HG02642 (cell line): ENCODE measurements around the gene STK33.
A peak's percentile ranks its signal among the peaks of the same experiment; 100 is the strongest.

Experiments used
- ATAC-seq: cut with Tn5 transposase; IDR thresholded peaks from one replicate; pipeline ENCODE4 v1.9.1; 2021; ENCODE audit warnings: mild to moderate bottlenecking; ENCODE audit not compliant: unreplicated experiment, poor library complexity

The STK33 gene

GRCh38 chr11:8593935-8594909 is at the start of gene STK33:
STK33 (minus strand) TSS chr11:8594228; CDS start chr11:8474905, 119,323 bp downstream.
- ATAC-seq: peak; percentile 96

DNA sequence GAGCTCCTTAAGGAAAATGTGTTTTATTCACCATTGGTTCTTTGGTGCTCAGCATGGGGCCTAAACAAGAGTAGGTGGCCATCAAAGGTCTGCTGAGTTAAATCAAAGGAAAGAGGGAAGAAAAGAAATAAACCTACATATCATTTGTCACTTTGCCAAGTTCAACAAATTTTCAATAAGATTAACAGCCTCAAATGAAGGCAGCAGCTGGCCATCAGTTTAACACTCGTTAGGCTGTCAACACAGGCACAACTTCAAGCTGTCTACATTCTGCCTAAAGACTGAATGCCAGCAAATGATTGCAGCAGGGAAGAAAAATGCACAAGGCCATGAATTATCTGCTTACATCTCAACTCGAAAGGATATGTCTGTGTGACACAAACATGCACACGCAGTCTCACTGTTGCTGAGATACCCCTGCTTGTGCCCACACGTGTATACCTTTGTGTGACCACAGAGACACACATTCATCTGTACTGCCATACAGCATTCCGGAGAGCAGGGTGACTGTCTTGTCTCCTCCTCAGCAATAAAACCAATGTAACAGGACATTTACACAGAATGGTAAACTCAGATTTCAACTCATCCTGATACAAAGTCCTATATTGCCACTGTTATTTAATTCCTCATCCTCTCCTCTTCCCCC is 48.3 kb upstream of the STK33 start:
- no peak for ATAC-seq

DNA sequence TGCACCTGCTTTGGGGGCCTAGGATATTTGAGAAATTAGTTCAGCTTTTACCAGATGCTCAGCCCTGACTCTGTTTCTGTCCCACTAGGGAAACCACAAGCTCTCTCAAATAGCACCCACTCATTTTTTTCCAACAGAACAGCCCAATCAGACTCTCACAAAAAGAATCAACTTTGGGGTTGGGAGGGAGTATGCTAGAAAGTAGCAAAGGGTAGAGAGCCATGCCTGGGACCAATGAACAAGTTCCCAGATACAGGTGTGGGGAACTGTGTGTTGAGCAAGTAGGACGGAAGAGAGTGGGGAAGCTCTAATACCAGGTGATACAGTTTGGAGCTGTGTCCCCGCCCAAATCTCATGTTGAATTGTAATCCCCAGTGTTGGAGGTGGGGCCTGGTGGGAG is 47.3 kb upstream of the STK33 start:
- ATAC-seq: no peak

DNA sequence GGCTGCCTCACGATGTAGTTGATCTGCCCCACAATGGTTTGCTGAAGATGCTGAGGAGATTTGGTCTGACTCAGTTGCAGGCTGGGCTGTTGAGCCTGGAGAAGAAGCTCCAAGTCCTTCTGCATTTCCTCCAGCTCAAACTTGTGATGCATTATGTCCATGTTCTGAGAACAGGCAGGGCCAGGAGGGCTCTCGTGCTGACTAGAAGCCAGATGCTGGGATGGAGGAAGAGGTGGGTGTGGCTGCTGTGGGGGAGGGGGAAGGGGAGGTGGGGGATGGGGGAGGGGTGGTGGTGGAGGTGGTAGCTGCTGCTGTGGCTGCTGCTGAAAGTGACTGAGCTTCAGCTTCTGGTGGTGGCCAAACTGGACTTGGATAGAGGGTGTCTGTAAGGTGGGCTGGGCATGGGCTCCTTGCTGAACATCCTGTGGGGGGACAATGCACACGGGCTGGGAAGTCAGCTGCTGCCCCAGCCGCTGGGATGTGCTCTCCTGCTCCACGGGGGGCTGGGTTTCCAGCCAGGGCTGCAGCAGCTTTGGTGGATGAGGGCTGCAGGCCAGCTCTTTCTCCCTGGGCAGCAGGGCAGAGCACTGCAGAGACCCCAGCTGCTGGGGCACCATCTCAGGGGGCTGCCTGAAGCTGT is 46.4 kb upstream of the STK33 start:
- no peak for ATAC-seq

DNA sequence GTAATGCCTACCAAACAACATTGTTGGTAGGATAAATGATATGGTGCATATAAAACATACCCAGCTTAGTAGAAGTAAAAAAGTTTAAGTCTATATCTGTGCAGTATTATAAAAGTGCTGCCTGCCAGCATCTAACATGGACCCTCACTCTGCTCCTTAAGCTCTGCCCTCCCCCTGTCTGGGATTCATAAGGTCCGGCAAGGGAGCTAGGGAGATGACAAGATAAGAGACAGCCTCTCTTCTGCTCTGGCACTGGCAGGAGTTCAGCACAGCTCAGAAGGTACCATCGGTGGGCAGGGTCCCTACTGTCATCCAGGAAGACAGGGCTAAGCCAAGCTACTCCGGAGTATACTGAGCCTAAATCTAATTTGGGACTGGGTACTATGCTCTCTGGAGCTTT is 45.6 kb upstream of the STK33 start:
- ATAC-seq: no peak

DNA sequence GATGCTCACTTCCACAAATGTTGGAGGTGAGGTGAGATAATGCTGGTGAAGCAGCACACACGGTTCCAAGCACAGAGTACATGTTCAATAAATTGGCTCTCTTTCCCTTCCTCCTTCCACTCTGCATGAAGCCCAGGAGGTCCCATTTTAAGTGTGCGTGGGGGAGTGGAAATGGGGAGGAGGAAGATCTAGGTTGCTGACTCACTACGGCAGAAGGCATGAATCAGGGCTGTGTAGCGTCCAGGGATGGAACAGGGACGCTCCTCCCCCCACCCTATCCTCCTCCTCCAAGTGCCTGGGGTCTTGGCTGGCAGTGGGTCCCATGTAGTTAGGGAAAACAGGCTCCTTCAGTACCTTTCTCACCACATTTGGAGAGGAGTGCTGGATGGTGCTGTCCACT is 44.3 kb upstream of the STK33 start:
- no peak for ATAC-seq

GRCh38 chr11:8636127-8636526 is 42.1 kb upstream of the STK33 start:
- no peak for ATAC-seq

DNA sequence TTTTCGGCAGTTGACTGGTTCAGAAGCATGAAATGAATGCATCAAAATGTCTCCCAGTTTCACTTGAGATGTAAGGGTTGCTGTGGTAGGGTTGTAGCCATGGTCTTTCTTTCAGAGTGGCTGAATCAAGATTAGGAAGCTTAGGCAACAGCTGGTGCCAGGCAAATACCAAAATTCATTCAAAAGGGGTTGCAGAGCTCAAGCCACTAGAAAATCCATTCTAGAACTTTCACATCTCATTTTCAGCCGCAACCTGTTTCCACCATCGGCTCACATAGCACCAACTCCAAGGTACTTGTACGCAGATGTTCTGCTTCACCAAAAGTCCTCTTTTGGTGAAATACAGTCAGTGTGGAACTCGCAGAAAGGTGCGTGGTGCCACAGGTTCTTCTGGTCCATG is 40.5 kb upstream of the STK33 start:
- no peak for ATAC-seq

DNA sequence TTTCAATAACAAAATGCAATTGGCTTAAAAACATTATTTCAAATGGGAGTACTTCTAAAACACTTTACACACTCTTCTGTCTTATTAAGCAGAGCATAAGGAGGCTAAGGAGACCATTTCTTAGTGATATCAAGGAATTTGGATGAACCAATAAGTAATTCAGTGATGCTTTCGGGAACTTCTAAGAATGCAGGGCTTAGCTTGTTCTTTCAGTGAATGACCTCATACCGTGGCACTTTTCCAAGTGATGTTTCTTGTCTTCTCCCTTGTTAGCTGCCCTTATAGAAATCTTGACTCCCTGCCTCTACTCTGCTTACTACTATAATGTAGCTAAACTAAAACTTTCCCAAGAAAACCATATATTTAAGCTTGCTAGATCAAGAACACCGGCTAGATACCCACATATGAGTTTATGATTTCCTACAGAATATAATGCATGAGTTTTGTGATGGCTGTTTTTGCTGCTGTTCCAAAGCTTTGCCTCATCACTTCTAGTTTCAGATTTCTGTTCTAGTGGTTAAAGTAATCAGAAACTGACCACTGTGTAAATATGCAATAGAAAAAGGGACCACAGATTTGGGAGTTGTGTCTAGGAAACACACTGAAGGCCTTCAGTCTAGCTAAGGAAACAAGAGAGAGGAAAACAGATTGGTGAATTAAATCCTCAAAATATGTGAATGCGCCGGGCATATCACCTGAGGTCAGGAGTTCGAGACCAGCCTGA is 37.5 kb upstream of the STK33 start:
- ATAC-seq: no peak

GRCh38 chr11:8624698-8625097 is 30.7 kb upstream of the STK33 start:
- no peak for ATAC-seq

- ATAC-seq: no peak
Observed at GRCh38 chr11:8621147-8621546, 27.1 kb upstream of the STK33 start.

DNA sequence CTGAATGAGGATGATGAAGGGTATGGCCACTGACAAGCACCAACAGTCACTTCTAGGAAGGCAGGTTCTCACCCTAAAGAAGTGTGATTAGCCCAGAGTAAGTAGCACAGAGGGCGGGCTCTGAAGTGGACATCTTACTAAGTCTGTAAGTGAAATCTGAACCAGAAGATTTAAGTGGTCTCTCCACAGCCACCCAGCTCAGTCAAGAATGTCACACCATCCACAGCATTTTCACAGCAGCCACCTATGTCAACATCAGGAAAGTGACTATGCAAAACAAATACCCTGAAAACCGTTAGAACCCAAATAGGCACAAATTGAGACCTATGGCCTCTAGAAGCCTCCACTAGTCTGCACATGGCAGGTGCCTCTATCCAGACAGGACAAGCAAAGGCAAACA is 23.0 kb upstream of the STK33 start:
- no peak for ATAC-seq

DNA sequence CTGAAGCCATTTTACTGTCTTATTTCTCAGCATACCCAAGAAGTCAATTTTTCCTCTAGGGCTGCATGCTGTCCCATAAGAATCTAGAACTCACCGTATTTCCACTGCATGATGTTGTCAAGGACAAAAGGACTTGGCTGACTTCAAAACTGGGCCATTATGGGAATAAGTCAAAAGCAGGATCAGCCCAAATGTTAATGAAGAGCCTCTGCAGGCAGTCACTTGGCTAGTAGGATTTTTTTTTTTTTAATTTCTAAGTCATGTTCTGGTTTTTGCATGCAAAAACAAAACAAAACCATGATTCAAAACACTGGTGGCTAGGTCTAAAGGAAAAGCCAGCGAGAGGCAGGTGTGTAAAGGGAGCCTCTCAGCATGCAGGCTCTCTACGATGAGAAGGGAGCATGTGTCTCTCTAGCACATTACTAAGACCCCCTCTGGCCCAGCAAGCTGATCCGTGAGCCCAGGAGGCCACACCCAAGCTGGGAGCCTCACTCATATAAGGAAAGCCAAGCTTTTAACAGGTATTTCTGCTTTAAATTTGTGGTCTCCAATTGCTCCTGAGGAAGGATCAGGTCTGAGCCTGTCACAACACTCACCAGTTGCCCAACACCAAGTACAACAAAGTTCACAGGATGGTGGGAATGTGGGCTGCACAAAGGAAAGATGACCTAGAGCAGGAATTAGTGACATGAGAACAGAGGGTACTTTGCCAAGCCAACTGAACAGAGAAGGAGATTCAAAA is 21.4 kb upstream of the STK33 start:
- ATAC-seq: no peak

GRCh38 chr11:8614497-8614896 is 20.5 kb upstream of the STK33 start:
- no peak for ATAC-seq

GRCh38 chr11:8613036-8613435 is 19.0 kb upstream of the STK33 start:
- ATAC-seq: no peak

DNA sequence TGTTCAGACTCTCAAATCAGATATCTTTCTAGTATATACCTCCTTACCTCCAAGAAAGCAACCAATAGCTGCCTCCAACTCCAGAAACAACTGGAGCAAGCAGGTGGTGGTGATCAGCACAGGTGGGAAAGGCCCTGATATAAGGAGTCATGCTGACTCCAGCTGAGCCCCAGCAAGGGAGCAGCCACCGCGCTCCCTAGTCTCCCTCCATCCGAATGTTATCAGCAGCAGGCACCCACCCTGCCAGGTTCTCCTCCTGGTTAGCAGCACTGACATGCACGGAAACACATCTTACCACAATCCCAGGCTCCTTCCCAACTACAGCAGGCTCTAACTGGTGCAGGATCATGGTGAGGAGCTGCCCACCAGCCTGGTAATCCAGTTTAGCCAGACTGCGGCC is 18.5 kb upstream of the STK33 start:
- no peak for ATAC-seq

GRCh38 chr11:8610532-8611116 is 16.6 kb upstream of the STK33 start:
- no peak for ATAC-seq

- ATAC-seq: no peak
Observed at GRCh38 chr11:8608652-8609051, 14.6 kb upstream of the STK33 start.

GRCh38 chr11:8605971-8606563 is 12.0 kb upstream of the STK33 start:
- ATAC-seq: no peak
